Spinal cord (tissue), 10 donors: ENCODE measurements around the gene TMEM209. TPM values are rescaled to one million over a fixed set of nuclear protein-coding genes. Genes with fewer than 3 reads are reported as not detected.

Source experiments
- DNase-seq, 6 donors: peaks; one replicate each; pipeline versions ENCODE4 v3.0.0 to v3.0.0-alpha.2; 2013 to 2015; ENCODE audit warnings: low spot score in 6 of 6, low read depth in 4 of 6
- H3K27ac ChIP-seq: one replicate; pipeline ENCODE4 v1.5.1; 2013; ENCODE audit warnings: low read depth, low read length, control low read depth
- H3K27me3 ChIP-seq: one replicate; pipeline ENCODE4 v1.6.1; 2013; ENCODE audit warnings: low read length; ENCODE audit not compliant: control insufficient read depth, insufficient read depth
- H3K36me3 ChIP-seq: one replicate; pipeline ENCODE4 v1.6.1; 2013; ENCODE audit warnings: low read length; ENCODE audit not compliant: control insufficient read depth, insufficient read depth
- H3K4me1 ChIP-seq: one replicate; pipeline ENCODE4 v1.6.1; 2013; ENCODE audit warnings: low read length; ENCODE audit not compliant: control insufficient read depth, insufficient read depth
- H3K4me3 ChIP-seq: one replicate; pipeline ENCODE4 v1.5.1; 2013; ENCODE audit warnings: low read depth, low read length, control low read depth
- H3K9me3 ChIP-seq: one replicate; pipeline ENCODE4 v1.6.1; 2013; ENCODE audit warnings: low read length; ENCODE audit not compliant: control insufficient read depth, insufficient read depth
- WGBS: methylation state at CpG from one replicate; pipeline ENCODE4 v1.1.5; 2013; ENCODE audit warnings: missing lambda C conversion rate; ENCODE audit not compliant: insufficient coverage; 5-methylcytosine and 5-hydroxymethylcytosine counted together
- polyA plus RNA-seq, 2 donors: library from polyadenylated mRNA; unstranded; fragments of 120-200 nt; gene quantifications; one replicate each; pipeline ENCODE4 v1.2.1, GENCODE V29; 2013; ENCODE audit not compliant: insufficient read length in 2 of 2
- total RNA-seq, 2 donors: library from RNA; depleted of rRNA in 1 of 2; stranded (reverse); fragments of 120-200 nt in 1 of 2; fragments of >200 nt in 1 of 2; gene quantifications; one replicate each; pipeline versions ENCODE4 v1.2.3 to v1.2.4, GENCODE V29; 2013 to 2014
- donor health status: healthy.

TMEM209 gene
- total and polyA plus RNA-seq, 4 donors = 13.7 to 17.2 (median 15.7) TPM

DNA sequence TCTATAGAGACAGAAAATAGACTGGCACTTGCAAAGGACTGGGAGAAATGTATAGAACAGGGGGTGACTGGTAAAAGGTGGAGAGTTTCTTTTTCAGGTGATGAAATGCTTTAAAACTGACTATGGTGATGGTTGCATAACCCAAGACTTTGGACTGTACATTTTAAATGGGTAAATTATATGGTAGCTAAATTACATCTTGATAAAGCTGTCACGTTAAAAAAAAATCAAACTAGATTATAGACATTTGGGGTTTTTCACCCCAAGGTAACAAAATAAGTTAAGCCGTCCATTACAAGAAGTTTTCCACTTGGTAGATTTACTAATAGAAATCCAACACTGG is 24.0 kb downstream of the TMEM209 start:
- H3K4me1 ChIP-seq = no peaks in the 10 kb centered on the region
- H3K36me3 ChIP-seq = peaks cover 7% of the 10 kb centered on the region
- H3K4me3 ChIP-seq = no peak overlapping the region
- H3K27me3 ChIP-seq = no peaks in the 10 kb centered on the region
- no CpG with 5 or more reads among the region's 2 CpGs for WGBS
- no peak overlapping the region for H3K27ac ChIP-seq
- no peaks in the 10 kb centered on the region for H3K9me3 ChIP-seq
- DNase-seq = no peak

DNA sequence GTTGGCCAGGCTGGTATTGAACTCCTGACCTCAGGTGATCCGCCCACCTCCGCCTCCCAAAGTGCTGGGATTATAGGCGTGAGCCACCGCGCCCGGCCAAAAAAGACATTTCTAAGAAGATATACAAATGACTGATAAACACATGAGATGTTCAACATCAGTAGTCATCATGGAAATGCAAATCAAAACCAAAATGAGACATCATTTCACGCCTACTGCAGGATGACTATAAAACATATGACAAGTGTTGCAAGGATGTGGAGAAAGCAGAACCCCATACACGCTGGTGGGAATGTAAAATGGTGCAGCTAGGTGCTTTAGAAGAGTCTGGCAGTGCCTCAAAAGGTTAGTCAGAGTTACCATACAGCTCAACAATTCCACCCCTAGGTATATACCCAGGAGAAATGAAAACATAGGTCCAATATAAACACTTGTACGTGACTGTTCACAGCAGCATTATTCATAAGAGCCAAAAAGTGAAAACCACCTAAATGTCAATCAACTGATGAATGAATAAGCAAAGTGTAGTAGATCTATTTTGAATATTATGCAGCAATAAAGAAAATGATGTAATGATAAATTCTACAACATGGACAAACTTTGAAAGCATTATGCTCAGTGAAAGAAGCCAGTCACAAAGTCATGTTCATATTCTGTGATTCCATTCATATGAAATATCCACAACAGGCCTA is 24.5 kb downstream of the TMEM209 start:
- no peaks in the 10 kb centered on the region for H3K9me3 ChIP-seq
- 100% methylated on average over 2 of the region's 9 CpGs for WGBS
- no peak for DNase-seq
- H3K4me1 ChIP-seq = no peaks in the 10 kb centered on the region
- H3K4me3 ChIP-seq = no peak overlapping the region
- H3K36me3 ChIP-seq = peaks cover 11% of the 10 kb centered on the region
- no peaks in the 10 kb centered on the region for H3K27me3 ChIP-seq
- H3K27ac ChIP-seq = no peak overlapping the region

DNA sequence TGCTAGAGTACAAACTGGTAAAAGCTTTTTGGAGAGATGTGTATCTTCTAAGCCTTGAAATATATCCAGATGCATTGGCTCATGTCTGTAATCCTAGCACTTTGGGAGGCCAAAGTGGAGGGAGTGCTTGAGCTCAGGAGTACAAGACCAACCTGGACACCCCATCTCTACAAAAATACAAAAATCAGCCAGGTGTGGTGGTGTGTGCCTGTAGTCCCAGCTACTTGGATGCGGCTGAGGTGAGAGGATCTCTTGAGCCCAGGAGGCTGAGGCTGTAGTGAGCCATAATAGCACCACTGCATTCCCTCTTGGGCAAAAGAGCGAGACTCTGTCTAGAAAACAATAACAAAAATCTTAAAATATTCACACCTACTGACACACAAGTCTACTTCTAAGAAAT is 25.6 kb downstream of the TMEM209 start:
- no CpG with 5 or more reads among the region's 2 CpGs for WGBS
- no peak for DNase-seq
- H3K36me3 ChIP-seq = peaks cover 13% of the 10 kb centered on the region

DNA sequence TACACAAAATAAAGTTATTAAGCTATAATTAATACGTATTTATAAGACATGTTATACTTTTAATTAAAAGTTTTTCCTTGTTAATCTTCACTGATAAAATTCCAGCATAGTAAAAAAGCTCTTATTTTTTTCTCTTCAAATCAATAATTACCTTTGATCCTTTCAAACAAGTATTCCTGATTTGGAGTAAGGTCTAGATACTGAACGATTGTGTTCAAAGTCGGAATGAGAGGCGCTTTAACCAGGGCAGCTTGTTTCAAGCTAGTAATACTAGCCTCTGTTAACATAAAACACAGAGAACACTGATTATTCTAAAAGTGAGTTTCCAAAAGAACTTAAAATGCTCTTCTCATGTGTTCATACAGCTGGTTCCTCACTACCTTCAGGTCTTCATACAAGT is 27.0 kb downstream of the TMEM209 start:
- no peaks in the 10 kb centered on the region for H3K27me3 ChIP-seq
- H3K36me3 ChIP-seq = peaks cover 13% of the 10 kb centered on the region
- DNase-seq = no peak
- no CpG with 5 or more reads among the region's 4 CpGs for WGBS
- no peaks in the 10 kb centered on the region for H3K4me1 ChIP-seq
- H3K4me3 ChIP-seq = no peak overlapping the region
- H3K27ac ChIP-seq = no peak overlapping the region
- no peaks in the 10 kb centered on the region for H3K9me3 ChIP-seq

More for the DNA sequence above, 25.6 kb downstream of the TMEM209 start:
- no peaks in the 10 kb centered on the region for H3K9me3 ChIP-seq
- H3K4me3 ChIP-seq = no peak overlapping the region
- no peaks in the 10 kb centered on the region for H3K27me3 ChIP-seq
- H3K27ac ChIP-seq = no peak overlapping the region
- no peaks in the 10 kb centered on the region for H3K4me1 ChIP-seq

GRCh38 chr7:130174237-130174959 is 30.8 kb downstream of the TMEM209 start:
- DNase-seq = no peak

GRCh38 chr7:130162196-130162595 is 43.0 kb downstream of the TMEM209 start:
- Histone ChIP-seq H3K9me3 (no peaks in the 10 kb centered on the region), H3K27ac (no peak overlapping the region), H3K4me3 (no peak overlapping the region), H3K27me3 (no peaks in the 10 kb centered on the region), H3K4me1 (no peaks in the 10 kb centered on the region), H3K36me3 (peaks cover 7% of the 10 kb centered on the region)
- DNase-seq = no peak
- 93% methylated on average over 4 of the region's 5 CpGs for WGBS

More at GRCh38 chr7:130174237-130174959, 30.8 kb downstream of the TMEM209 start:
- H3K9me3 ChIP-seq = no peaks in the 10 kb centered on the region
- no CpG with 5 or more reads among the region's 4 CpGs for WGBS
- H3K36me3 ChIP-seq = peaks cover 11% of the 10 kb centered on the region
- H3K27me3 ChIP-seq = no peaks in the 10 kb centered on the region
- no peak overlapping the region for H3K27ac ChIP-seq
- H3K4me1 ChIP-seq = no peaks in the 10 kb centered on the region
- no peak overlapping the region for H3K4me3 ChIP-seq

GRCh38 chr7:130160455-130160854 is 44.8 kb downstream of the TMEM209 start:
- peaks cover 3% of the 10 kb centered on the region for H3K9me3 ChIP-seq
- H3K36me3 ChIP-seq = peaks cover 4% of the 10 kb centered on the region
- no peaks in the 10 kb centered on the region for H3K27me3 ChIP-seq
- DNase-seq = peak in 2 of 6 donors; percentile 20 to 35
- WGBS = 82% methylated on average over 6 of the region's 8 CpGs
- H3K4me3 ChIP-seq = no peak overlapping the region
- no peaks in the 10 kb centered on the region for H3K4me1 ChIP-seq
- peak overlapping the region; percentile 15 for H3K27ac ChIP-seq

DNA sequence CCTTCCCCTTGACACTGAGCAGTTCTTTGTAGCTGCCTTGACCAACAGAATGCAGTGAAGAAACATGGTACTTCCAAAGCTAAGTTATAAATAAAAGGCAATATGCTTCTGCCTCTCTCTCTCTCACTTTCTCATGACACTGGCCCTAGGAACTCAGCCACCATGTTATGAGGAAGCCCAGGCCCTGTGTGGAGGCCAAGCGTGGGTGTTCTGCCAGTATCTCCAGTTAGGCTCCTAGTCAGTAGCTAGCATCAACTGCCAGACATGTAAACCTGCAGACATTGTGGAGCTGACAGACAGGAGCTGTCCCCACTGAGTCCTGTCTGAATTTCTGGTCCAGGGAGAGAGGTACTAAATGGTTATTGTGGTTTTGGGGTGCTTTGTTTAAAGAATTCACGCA is 45.2 kb downstream of the TMEM209 start:
- DNase-seq = no peak

DNA sequence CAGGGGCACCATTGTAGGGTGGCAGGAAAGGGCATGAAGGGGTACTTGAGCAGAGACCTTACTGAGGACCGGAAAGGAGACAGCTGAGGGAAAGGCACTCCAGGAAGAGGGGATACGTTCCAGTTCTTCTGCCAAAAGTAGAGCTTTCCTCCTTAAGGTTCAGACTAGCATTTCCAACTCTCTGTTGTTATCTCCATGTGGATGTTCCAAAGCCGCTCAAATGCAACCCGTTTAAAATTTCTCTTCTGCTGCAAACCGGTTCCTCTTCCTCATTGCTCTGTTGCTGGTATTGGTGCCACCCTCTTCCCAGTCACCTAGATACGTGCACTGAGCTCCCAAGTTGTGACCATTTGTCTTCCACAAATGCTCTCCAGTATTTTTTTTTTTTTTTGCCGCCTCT is 47.5 kb downstream of the TMEM209 start:
- H3K4me3 ChIP-seq = no peak overlapping the region
- no peak for DNase-seq
- H3K9me3 ChIP-seq = peaks cover 3% of the 10 kb centered on the region
- WGBS = 94% methylated on average over 5 of the region's 7 CpGs
- no peaks in the 10 kb centered on the region for H3K27me3 ChIP-seq
- peaks cover 25% of the 10 kb centered on the region for H3K4me1 ChIP-seq
- no peak overlapping the region for H3K27ac ChIP-seq
- peaks cover 4% of the 10 kb centered on the region for H3K36me3 ChIP-seq

More for the DNA sequence above, 45.2 kb downstream of the TMEM209 start:
- Histone ChIP-seq H3K4me3 (no peak overlapping the region), H3K36me3 (peaks cover 4% of the 10 kb centered on the region), H3K27ac (peak overlapping the region; percentile 15), H3K4me1 (peaks cover 2% of the 10 kb centered on the region), H3K9me3 (peaks cover 3% of the 10 kb centered on the region), H3K27me3 (no peaks in the 10 kb centered on the region)
- WGBS = 94% methylated on average over 2 of the region's 2 CpGs

- Histone ChIP-seq H3K9me3 (peaks cover 3% of the 10 kb centered on the region), H3K27ac (no peak overlapping the region), H3K27me3 (no peaks in the 10 kb centered on the region), H3K36me3 (no peaks in the 10 kb centered on the region), H3K4me1 (peaks cover 26% of the 10 kb centered on the region), H3K4me3 (no peak overlapping the region)
- 96% methylated on average over 5 of the region's 7 CpGs for WGBS
- DNase-seq = no peak
Observed at GRCh38 chr7:130156140-130156539, 49.1 kb downstream of the TMEM209 start.
